Stomach (tissue), 4 donors: Measurements from ENCODE around the gene NMT1.

Source experiments
- EP300 ChIP-seq: sonication (generic); formaldehyde crosslinking; IDR thresholded peaks from one replicate; pipeline ENCODE4 v1.6.1; 2017; ENCODE audit warnings: antibody characterized with exemption
- POLR2A ChIP-seq, 4 donors: fragments of 450-650 bp; IDR thresholded peaks; one replicate each; pipeline ENCODE4 v1.6.1; 2016; ENCODE audit warnings: antibody characterized with exemption in 4 of 4, control low read depth in 2 of 4, mild to moderate bottlenecking in 1 of 4, moderate library complexity in 1 of 4
- POLR2AphosphoS5 ChIP-seq, 3 donors: sonication (generic); formaldehyde crosslinking; IDR thresholded peaks; one replicate each; pipeline ENCODE4 v1.6.1; 2016; ENCODE audit warnings: antibody characterized with exemption in 3 of 3
- TF ChIP-seq, protein P1 (sequence below), 7 experiments: fragments of 450-650 bp in 4 of 7; fragments of 200-600 bp in 3 of 7; sonication (generic) in 3 of 7; IDR thresholded peaks; one replicate each; pipeline ENCODE4 v1.5.1; 2016 to 2019; ENCODE audit warnings: antibody characterized with exemption in 7 of 7, control low read depth in 2 of 7, mild to moderate bottlenecking in 1 of 7

GRCh38 chr17:45156242-45156641 lies 95.1 kb downstream of the NMT1 start:
- TF ChIP-seq POLR2A (IDR thresholded peaks at IDR 0.05) (no peak), POLR2AphosphoS5 (IDR thresholded peaks at IDR 0.05) (no peak), EP300 (no peak)
- TF ChIP-seq, protein P1, sequence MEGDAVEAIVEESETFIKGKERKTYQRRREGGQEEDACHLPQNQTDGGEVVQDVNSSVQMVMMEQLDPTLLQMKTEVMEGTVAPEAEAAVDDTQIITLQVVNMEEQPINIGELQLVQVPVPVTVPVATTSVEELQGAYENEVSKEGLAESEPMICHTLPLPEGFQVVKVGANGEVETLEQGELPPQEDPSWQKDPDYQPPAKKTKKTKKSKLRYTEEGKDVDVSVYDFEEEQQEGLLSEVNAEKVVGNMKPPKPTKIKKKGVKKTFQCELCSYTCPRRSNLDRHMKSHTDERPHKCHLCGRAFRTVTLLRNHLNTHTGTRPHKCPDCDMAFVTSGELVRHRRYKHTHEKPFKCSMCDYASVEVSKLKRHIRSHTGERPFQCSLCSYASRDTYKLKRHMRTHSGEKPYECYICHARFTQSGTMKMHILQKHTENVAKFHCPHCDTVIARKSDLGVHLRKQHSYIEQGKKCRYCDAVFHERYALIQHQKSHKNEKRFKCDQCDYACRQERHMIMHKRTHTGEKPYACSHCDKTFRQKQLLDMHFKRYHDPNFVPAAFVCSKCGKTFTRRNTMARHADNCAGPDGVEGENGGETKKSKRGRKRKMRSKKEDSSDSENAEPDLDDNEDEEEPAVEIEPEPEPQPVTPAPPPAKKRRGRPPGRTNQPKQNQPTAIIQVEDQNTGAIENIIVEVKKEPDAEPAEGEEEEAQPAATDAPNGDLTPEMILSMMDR (IDR thresholded peaks at IDR 0.05): no peak
